Kasumi-1 (cell line): Measurements from ENCODE around the gene TAPT1.
A peak's percentile ranks its signal among the peaks of the same experiment; 100 is the strongest.

Source experiments
- DNase-seq, 2 experiments: peaks; one replicate each; lab custom pipeline; 2025; lab: John Stamatoyannopoulos, UW

TAPT1 gene, protein sequence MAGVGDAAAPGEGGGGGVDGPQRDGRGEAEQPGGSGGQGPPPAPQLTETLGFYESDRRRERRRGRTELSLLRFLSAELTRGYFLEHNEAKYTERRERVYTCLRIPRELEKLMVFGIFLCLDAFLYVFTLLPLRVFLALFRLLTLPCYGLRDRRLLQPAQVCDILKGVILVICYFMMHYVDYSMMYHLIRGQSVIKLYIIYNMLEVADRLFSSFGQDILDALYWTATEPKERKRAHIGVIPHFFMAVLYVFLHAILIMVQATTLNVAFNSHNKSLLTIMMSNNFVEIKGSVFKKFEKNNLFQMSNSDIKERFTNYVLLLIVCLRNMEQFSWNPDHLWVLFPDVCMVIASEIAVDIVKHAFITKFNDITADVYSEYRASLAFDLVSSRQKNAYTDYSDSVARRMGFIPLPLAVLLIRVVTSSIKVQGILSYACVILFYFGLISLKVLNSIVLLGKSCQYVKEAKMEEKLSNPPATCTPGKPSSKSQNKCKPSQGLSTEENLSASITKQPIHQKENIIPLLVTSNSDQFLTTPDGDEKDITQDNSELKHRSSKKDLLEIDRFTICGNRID

DNA sequence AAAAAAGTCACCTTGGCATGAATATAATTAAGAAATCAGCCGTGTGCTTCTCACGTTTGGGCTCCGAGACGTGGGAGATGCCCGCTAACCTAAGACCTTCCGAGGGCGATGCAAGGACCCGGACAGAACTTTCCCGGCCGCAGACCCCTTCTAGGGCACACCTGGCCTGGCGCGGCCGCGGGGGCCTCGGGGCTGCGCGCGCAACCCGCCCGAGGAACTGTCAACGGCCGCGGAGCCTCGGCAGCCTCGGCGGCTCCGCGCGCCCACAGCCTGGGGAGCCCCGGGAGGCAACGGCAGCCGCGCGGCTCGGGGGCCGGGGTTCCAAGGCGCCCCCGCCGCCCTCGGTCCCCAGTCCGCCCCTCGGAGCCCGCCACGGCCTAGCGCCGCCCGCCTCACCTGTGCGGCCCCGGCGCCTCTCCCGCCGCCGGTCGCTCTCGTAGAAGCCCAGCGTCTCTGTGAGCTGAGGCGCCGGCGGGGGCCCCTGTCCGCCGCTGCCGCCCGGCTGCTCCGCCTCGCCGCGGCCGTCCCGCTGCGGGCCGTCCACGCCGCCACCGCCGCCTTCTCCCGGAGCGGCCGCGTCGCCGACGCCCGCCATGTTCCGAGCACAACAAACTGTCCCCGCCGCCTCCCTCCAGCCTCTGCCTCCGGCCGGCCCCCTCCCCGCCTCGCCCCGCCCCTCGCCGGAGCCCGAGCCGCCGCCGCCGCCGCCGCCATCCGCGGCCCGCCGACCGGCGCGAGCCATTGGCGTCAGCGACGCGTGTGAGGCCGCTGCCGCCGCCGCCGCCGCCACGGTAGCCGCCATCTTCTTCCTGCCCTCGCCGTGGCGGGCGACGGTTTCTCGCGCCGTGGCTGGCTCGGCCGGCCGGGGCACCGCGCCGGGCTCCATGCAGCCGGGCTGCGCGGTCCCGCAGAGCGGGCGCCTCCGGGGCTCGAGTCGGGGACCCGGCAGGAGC lies at the start of gene TAPT1:
TAPT1 (minus strand) TSS at position 609 of the 953 bp plus-strand sequence; CDS start at position 595, 14 bp downstream.
- DNase-seq: peak; percentile 53 to 60

DNA sequence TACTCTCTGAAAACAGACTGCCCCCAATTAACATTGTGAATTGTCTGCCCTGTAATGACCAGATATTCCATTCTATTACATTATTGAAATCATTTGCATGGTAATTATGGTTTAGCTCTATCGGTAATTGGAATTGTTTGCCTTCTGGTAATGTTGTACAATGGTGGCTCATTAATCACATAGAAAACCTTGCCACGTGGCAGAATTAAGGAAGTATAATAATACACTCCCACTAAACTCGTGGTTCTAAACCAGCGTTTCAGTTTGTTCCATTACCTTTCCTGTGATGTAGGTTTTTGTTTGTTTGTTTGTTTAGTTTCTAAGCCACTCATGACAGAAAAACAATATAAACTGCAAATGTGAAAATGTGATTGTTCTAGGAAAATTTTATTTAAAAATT lies 45.1 kb upstream of the TAPT1 start:
- no peak for DNase-seq

DNA sequence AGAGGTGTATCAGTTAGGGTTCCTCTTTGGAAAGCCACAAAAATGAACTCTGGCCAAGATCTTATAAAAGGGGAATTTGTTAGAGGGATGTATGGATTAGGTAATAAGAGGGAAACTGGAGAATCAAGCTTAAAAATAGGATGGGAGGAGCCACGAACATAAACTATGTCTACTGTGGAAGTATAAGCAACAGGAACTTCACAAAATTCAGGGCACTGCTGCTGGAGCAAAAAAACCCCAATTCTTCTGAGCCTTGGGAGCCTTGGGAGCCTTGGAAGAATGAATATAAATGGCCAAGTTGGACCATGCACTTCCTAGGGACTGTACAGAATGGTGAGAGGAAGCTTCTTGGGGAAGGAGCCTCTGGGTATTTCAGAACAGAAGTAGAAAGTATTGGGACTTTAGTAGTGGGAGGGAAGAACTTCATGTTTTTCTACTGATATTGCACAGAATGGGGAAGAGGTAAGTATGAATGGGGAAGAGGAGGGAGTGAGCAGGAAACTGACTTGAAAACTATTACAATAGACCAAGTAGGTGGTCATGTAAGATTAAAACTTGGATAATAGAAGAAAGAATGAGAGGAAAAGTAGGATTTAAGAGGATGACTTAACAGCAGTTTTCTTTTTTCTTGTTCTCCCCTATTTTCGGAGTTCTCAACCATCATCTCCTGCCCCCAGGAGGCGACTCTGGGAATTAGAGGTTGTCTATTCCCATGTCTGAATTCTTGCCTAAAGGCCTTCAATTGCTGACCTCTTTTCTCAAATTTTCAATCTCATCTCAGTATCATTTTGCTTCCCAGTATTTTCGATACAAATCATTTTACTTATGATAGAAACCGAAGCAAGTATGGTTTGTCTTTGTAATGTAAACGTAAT lies 44.4 kb upstream of the TAPT1 start:
- peak; percentile 82 to 83 for DNase-seq

DNA sequence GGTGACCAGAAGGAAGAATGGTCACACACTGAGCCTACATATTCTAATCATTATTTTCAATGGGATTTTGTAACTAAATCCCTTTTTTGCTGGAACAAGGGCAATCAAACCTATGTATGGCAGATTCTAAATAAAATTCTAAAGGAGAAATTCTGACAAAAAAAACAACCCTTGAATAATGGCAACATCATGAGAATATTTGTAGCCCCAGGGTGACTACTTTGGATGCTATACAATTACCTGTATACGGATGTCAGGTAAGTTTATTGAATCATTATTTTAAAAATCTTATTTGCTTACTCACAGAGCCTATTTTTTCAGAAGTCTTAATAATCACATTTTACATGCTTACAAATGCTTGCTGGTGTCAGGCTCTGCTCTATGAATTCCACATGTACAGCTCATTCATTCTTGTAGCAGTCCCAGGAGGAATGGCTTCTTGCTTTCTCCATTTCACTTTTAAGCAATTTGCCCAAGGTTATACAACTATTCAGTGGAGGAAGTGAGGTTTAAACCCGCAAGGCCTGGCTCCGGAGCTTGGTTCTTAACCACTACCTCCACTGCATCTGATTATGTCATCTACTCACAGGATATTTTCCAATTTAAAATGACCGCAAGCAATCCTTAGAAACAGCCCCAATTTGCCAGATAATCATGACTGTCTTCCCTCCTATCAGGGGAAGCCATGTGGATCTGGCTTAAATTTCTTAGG lies 43.6 kb upstream of the TAPT1 start:
- DNase-seq: peak; percentile 77 to 82

DNA sequence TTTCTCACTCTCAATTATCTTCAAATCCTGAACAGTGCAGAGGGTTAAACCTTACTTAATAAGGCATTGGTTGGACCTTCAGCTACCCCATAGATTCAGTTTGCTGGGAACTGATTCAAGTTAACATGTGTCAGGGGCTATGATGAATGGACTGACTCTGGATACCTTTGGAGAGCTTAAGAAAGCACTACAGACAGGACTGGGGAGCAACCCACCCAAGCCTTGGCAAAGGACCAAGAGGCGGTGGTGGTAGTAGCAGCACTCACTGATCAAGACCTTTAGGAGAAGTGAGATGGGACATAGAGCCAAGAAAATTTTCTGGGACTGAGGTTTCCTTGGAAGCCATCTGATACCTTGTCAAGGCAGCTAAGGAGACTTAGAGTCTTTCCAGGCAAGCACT lies 43.0 kb upstream of the TAPT1 start:
- DNase-seq: no peak

DNA sequence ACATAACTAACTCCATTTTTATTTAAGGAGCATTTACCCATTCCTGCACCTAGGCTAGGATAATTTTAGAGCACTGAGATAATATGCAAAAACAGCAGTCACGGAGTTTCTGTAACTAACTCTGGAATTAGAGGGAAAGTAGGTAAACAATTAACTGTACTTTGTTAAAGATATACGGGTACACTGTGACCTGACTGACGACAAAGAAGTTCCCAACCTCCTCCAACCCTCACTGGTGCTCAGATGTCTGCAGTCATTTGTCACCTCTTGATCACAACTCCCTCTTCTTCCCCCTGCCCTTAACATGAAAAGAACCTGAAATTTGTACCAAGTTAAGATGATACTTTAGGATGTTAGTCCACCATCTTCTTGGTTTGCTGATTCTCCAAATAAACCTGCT lies 42.0 kb upstream of the TAPT1 start:
- no peak for DNase-seq

DNA sequence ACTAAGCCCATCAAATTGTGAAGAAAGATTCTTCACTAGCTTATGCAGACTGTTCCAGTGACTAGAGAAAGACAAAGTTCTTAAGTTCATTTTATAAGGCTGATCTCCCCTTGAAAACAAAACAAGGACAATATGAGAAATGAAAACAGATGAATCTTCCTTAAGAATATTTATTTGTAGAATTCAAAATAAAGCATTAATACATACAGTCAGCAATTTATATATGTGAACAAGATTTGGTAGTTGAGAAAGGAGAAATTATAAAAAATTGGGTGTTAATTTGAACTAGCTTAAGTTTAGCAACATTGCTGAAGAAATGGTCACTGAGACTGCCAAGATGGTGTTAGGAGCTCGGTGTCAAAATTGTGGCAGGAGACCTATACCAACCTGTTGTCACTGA lies 41.4 kb upstream of the TAPT1 start:
- DNase-seq: no peak

DNA sequence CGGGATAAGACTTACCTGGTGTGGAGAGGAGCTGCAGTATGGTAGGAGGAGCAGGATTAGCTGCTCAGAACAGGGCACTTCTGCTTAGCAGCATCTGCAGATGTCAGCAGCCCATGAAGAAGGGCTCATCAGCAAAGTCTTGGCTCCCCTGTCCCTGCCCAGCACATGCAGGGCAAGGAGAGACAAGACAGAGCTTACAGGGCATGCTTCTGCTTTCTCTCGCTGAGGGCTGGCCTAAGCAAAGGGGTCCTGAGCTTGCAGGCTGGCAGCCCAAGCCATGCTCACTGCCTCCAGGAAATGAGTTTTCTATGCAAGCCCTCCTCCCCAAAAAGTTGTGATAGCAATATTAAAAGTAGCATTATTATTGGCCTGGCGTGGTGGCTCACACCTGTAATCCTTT lies 39.5 kb upstream of the TAPT1 start:
- DNase-seq: no peak

DNA sequence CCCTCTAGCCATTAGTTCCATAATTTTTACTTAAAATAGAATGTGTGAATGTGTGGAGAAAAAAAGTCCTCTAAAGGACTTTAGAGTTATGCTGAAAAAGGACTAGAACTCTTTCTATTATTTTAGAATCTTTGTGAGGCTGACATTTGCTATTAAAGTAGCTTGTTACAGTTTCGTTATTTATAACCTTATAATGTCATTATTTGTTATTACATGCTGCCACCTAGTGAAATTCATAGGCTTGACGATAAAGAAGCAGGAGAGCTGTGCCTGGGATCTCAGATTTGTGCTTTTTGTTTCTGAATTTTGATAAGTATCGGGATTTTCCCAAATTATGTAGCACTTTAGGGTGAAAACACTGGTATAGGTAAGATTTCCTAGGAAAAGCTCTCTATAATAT lies 38.5 kb upstream of the TAPT1 start:
- DNase-seq: peak; percentile 73 to 82

DNA sequence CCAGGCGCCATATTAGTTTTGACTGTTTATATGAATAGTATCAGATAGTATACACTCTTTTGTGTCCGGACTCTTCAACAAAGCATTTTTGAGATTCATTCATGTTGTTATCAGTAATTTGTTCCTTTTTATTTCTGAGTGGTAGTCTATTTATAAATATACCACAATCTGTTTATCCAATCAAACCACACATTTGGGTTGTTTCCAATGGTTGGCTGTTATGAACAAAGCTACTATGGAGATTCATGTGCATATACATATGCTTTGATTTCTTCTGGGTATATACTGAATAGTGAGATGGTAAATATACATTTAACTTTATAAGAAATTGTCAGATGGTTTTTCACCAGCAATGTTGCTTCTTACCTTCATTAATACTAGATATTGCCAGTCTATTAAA lies 36.8 kb upstream of the TAPT1 start:
- no peak for DNase-seq

DNA sequence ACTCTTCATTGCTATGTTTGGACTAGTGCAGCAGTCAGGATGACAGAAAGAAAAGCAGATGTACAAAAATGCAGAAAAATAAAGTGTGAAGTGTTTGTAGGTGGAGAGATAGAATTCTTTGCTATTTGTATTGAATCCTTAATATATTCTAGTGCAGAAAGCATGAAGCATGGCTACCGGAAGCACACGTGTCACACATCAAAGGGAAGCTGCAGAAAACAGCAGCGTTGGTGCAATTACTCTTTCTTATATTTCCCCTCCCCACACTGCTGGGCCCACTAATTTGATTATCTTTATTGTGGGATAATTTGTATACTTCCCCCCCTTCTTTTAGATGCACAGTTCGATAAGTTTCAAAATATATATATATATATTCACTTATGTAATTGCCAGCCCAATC lies 35.9 kb upstream of the TAPT1 start:
- no peak for DNase-seq

DNA sequence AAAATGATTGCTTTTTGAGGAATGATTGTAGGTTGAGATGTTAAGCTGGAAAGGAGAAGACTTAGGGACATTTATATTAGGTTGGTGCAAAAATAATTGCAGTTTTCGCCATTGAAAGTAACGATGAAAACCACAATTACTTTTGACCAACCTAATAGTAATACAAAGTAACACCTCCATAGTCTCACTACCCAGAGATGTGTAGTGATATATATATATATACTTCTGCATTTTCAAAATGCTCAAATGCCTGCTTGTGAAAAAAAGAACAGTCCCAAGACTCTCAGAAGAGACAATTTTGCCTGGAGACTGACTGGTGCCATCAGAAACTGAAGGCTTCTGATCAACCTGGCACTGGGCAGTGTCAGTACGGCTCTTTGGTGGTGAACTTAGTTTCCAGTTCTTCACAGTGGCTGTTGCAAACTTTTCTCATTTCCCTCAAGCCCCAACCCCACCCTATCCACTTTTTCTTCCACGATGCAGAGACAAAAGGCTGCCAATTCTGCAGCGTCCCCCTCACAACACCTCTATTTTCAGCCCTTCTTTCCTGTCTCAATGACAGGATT lies 35.1 kb upstream of the TAPT1 start:
- no peak for DNase-seq

DNA sequence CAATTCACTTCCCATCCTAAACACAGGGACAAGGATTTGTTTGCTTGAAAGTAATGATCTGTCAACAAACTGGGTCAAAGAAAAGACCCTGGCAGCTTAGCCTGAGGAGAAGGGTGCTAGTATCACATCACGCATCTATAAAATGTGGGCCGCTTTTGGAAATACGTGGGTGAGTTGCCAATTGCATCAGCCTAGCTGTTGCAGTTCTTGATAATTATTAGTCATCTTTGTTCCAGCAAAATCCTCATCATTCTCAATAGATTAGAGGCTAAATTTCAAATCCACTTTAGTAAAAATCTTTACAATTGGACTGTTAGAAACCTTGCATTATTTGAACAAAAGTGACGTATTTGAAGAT lies 33.6 kb upstream of the TAPT1 start:
- DNase-seq: no peak

DNA sequence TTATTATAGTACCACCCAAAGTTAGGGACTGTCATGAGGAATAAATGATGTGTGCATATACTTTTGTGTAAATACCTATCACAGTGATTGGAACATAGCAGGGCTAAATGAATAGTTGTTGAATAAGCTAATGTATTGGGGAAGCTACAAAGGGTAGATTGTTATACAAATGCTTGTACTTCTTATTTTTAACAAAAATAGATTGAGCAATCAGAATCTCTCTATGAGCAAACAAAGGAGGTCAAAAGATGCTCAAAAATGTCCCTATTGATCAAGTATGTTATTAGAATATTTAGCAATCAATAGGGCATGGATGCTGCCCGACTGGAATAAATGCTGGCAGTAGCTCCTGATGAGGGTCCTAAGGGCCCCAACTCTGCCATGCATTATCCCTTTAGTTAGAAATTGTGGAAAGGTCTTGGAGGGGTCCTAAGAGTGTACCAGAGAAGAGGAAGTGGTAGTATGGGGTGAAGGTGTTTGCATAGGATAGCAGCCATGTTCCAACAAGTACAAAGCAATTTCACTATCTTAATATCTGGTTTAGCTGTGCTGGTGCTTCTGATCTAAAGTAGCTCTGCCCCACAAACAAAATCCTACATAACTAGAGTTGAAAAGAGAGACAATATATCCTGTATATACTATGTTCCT lies 33.1 kb upstream of the TAPT1 start:
- DNase-seq: no peak

DNA sequence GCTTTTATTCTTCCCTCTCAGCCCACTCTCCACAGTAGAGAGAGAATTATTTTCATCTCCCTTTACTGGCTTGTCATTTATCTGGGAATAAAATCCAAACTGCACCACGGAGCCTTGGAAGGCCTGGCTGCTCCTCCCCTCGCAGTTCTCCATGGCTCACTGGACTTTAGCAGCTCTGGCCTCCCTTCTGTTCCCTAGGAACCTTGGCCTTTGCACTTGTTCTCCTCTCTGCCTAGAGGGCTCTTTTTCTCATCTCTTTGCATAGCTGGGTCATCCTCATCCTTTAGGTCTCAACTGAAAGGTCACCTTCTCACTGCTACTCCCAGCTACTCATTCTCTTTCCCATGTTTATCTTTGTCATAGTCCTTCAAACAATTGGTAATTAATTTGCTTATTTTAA lies 31.3 kb upstream of the TAPT1 start:
- DNase-seq: no peak

DNA sequence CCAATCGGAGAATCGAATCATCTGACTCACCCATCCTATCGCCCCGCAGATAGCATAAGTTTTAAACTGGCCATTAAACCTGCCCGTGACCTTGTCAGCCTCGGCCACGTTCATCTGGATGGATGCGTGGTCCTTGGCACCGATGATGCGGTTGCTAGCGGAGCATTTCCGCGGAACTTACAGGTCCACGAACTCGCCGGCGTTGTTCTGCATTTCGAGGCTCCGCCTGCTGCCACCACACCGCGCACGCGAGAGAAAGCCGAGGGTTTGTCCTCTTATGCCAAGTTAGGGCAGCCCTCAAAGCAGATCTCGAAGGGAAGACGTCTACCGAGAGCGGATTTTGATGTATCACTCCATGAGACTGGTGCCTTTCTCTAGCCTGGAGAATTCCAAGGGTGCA lies 30.1 kb upstream of the TAPT1 start:
- DNase-seq: no peak

DNA sequence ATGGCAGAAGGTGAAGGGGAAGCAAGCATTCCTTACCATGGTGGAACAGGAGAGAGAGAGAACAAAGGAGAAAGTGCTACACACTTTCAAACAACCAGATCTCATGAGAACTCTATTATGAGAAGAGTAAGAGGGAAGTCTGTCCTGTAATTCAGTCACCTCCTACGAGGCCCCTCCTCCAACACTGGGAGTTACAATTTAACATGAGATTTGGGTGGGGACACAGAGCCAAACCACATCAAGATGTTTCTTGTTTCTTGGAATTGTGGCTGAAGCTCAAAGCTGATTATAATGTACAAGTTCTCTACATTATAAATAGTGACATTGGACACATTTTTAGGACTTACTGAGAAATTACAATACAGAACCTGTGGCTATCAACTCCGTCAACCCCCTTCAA lies 29.5 kb upstream of the TAPT1 start:
- no peak for DNase-seq

DNA sequence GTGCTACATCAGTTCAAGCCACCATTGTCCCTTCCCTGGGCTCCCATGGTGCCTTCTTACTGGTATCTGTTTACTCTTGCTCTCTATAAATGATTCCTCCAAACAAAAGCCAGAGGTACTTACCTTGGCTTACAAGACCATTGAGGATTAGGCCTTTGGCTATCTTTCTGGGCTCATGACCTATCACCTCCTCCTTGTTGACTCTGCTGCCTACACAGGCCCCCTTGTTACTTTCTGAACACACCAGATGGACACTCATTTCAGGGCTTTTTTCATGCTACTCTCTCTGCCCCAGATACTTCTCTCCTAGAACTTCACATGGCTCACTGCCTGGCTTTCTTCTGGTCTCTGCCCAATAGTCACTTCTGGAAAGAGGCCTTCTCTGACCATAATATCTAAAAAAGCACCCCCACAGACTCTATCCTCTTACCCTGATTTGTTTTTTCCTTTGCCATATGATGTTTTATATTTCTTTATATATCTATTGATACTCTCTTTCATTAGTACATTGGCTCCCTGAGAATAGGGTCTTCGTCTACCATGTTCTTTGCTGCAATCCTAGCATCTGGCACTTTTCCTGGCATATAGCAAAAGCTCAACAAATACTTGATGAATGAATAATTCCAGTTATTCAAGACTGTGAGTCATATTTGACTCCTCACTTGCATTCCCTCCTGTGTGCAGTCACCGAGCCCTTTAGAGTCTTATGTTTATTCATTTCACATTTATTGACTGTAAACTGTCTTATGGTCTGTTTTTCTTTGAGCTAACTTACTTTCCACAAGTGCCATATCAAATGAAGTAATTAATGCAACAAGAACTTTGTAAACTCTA lies 27.1 kb upstream of the TAPT1 start:
- DNase-seq: no peak

DNA sequence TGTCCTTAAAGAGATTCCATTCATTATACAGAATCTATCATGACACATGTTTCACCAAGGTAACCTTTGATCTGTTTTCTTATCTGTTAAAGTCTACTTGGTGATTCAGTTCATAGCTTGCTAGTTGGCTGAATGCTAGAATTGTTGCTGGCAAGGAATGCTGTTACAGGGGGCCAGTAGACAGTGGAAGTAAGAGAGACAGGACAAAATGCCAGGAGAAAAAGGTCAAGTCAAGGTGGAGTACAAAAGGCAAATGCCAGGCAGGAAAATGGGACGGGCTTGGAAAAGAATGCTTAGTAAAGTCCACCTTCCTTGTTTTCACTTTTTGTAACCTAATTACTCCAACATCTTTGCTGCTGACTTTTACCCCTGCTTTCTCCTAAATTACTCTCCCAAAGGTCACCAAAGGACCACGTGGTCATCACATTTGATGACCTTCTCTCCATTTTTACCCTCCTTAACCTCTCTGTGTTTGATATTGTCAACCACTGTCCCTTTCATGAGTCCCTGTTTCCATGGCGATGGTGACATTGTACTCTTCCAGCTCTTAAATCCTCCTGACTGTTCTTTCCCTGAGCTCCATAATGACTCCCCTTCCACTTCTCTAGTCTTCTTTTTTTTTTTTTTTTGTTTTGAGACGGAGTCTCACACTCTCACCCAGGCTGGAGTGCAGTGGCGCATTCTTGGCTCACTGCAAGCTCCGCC lies 24.5 kb upstream of the TAPT1 start:
- DNase-seq: no peak
